Measurements from ENCODE around the gene EYA2.

Gene EYA2

GRCh38 chr20:47079047-47079446 lies 184.4 kb downstream of the EYA2 start:
- no peak for DNase-seq

- DNase-seq, result no peak
Observed at GRCh38 chr20:47080365-47080764, 185.7 kb downstream of the EYA2 start.

GRCh38 chr20:47086316-47086715 lies 191.7 kb downstream of the EYA2 start:
- DNase-seq, result no peak

- DNase-seq, result no peak
Observed at GRCh38 chr20:47088335-47088734, 193.7 kb downstream of the EYA2 start.

GRCh38 chr20:47089151-47089550 lies 194.5 kb downstream of the EYA2 start:
- no peak for DNase-seq

GRCh38 chr20:47090835-47091234 lies 196.2 kb downstream of the EYA2 start:
- no peak for DNase-seq

GRCh38 chr20:47093320-47093966 lies 198.8 kb downstream of the EYA2 start:
- no peak for DNase-seq

GRCh38 chr20:47095690-47096089 lies 201.0 kb downstream of the EYA2 start:
- DNase-seq, result no peak

- DNase-seq, result no peak
Observed at GRCh38 chr20:47097691-47098622, 203.3 kb downstream of the EYA2 start.

- no peak for DNase-seq
Observed at GRCh38 chr20:47099093-47099492, 204.4 kb downstream of the EYA2 start.

- no peak for DNase-seq
Observed at GRCh38 chr20:47099825-47100441, 205.3 kb downstream of the EYA2 start.

- DNase-seq, result no peak
Observed at GRCh38 chr20:47102629-47103028, 208.0 kb downstream of the EYA2 start.

GRCh38 chr20:47106786-47107185 lies 212.1 kb downstream of the EYA2 start:
- DNase-seq, result no peak

GRCh38 chr20:47108994-47109393 lies 214.4 kb downstream of the EYA2 start:
- DNase-seq, result no peak

- no peak for DNase-seq
Observed at GRCh38 chr20:47110819-47111218, 216.2 kb downstream of the EYA2 start.

- no peak for DNase-seq
Observed at GRCh38 chr20:47111576-47111975, 216.9 kb downstream of the EYA2 start.

GRCh38 chr20:47113362-47114109 lies 218.9 kb downstream of the EYA2 start:
- no peak for DNase-seq

- DNase-seq, result no peak
Observed at GRCh38 chr20:47115694-47116093, 221.1 kb downstream of the EYA2 start.

GRCh38 chr20:47117371-47117770 lies 222.7 kb downstream of the EYA2 start:
- DNase-seq, result no peak

GRCh38 chr20:47117773-47118172 lies 223.1 kb downstream of the EYA2 start:
- no peak for DNase-seq

GRCh38 chr20:47118206-47118605 lies 223.6 kb downstream of the EYA2 start:
- no peak for DNase-seq

GRCh38 chr20:47118641-47119040 lies 224.0 kb downstream of the EYA2 start:
- no peak for DNase-seq

GRCh38 chr20:47120346-47120936 lies 225.8 kb downstream of the EYA2 start:
- no peak for DNase-seq
